Measurements from ENCODE around the gene ARFRP1. TPM values are rescaled to one million over a fixed set of nuclear protein-coding genes. Genes with fewer than 3 reads are reported as not detected.

Gene ARFRP1
- total RNA-seq, 1 donor from 2014 or later = 39.8 TPM

DNA sequence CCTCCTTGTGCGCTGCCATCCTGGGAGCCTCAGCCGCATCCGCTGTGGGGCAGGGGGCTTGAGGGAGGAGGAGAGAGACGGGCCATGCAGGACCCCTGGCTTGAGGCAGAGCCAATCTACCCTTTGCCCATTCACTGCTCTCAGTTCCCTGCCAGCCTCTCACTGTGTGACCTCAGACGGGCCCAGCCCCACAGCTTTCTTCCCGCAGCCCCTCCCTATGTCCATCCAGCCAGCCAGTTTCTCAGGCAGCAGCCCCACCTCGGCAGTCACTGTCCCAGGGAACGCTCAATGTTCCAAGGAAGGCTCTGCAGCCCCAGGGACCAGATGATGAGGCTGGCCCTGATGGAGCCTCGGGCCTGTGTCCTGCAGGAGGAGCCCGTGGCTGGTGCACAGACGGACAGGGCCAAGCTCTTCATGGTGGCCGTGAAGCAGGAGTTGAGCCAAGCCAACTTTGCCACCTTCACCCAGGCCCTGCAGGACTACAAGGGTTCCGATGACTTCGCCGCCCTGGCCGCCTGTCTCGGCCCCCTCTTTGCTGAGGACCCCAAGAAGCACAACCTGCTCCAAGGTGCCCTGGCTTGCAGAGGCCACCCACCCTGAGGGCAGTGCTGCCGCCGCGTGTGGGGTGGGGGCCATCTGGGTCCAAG lies 15.2 kb downstream of the ARFRP1 start:
- H3K9me3 Mint-ChIP-seq (ENCODE audit: low read depth) = no peaks in the 10 kb centered on the region
- TF ChIP-seq CTCF (IDR thresholded peaks at IDR 0.05) = no peak
- no peaks in the 10 kb centered on the region for H3K27me3 Mint-ChIP-seq (ENCODE audit: low read depth)
- no peak overlapping the region for H3K27ac Mint-ChIP-seq (ENCODE audit: unreplicated experiment)
- DNase-seq (ENCODE audit: low spot score) = no peak
- no peak overlapping the region for H3K4me3 Mint-ChIP-seq (ENCODE audit: unreplicated experiment)
- peaks cover 5% of the 10 kb centered on the region for H3K36me3 Mint-ChIP-seq (ENCODE audit: low read depth)
- peaks cover 8% of the 10 kb centered on the region for H3K4me1 Mint-ChIP-seq (ENCODE audit: low read depth)

GRCh38 chr20:63691711-63692435 lies 15.9 kb downstream of the ARFRP1 start:
- Mint-ChIP-seq H3K27me3 (ENCODE audit: low read depth) (no peaks in the 10 kb centered on the region), H3K9me3 (ENCODE audit: low read depth) (no peaks in the 10 kb centered on the region), H3K4me1 (ENCODE audit: low read depth) (peaks cover 5% of the 10 kb centered on the region), H3K27ac (ENCODE audit: unreplicated experiment) (no peak overlapping the region), H3K4me3 (ENCODE audit: unreplicated experiment) (no peak overlapping the region), H3K36me3 (ENCODE audit: low read depth) (peaks cover 5% of the 10 kb centered on the region)
- DNase-seq (ENCODE audit: low spot score) = no peak
- TF ChIP-seq CTCF (IDR thresholded peaks at IDR 0.05) = no peak

- DNase-seq (ENCODE audit: low spot score) = no peak
- H3K27ac Mint-ChIP-seq (ENCODE audit: unreplicated experiment) = no peak overlapping the region
- no peak for TF ChIP-seq CTCF (IDR thresholded peaks at IDR 0.05)
- no peaks in the 10 kb centered on the region for H3K27me3 Mint-ChIP-seq (ENCODE audit: low read depth)
- no peaks in the 10 kb centered on the region for H3K9me3 Mint-ChIP-seq (ENCODE audit: low read depth)
- peaks cover 5% of the 10 kb centered on the region for H3K36me3 Mint-ChIP-seq (ENCODE audit: low read depth)
- H3K4me3 Mint-ChIP-seq (ENCODE audit: unreplicated experiment) = no peak overlapping the region
- peaks cover 12% of the 10 kb centered on the region for H3K4me1 Mint-ChIP-seq (ENCODE audit: low read depth)
These were observed 16.7 kb downstream of the ARFRP1 start for GRCh38 chr20:63690898-63691710.

GRCh38 chr20:63690003-63690897 lies 17.5 kb downstream of the ARFRP1 start:
- Mint-ChIP-seq H3K9me3 (ENCODE audit: low read depth) (no peaks in the 10 kb centered on the region), H3K36me3 (ENCODE audit: low read depth) (peaks cover 5% of the 10 kb centered on the region), H3K4me3 (ENCODE audit: unreplicated experiment) (no peak overlapping the region), H3K27ac (ENCODE audit: unreplicated experiment) (no peak overlapping the region), H3K27me3 (ENCODE audit: low read depth) (no peaks in the 10 kb centered on the region), H3K4me1 (ENCODE audit: low read depth) (peaks cover 12% of the 10 kb centered on the region)
- no peak for DNase-seq (ENCODE audit: low spot score)
- no peak for TF ChIP-seq CTCF (IDR thresholded peaks at IDR 0.05)

Data from chondrocyte (in vitro differentiated cells).